Esophagus muscularis mucosa (tissue), 4 donors: ENCODE results near the gene C2CD4C.

ENCODE experiments used
- EP300 ChIP-seq: sonication (generic); formaldehyde crosslinking; IDR thresholded peaks from one replicate; pipeline ENCODE4 v1.6.1; 2017; ENCODE audit warnings: antibody characterized with exemption
- POLR2AphosphoS5 ChIP-seq, 2 donors: sonication (generic); formaldehyde crosslinking; IDR thresholded peaks; one replicate each; pipeline ENCODE4 v1.6.1; 2017; ENCODE audit warnings: antibody characterized with exemption in 2 of 2
- TF ChIP-seq, protein P1 (sequence below), 3 experiments: fragments of 200-600 bp in 2 of 3; fragments of 450-650 bp in 1 of 3; sonication (generic) in 2 of 3; IDR thresholded peaks; one replicate each; pipeline ENCODE4 v1.5.1; 2017 to 2019; ENCODE audit warnings: antibody characterized with exemption in 3 of 3, mild to moderate bottlenecking in 2 of 3, moderate library complexity in 1 of 3

DNA sequence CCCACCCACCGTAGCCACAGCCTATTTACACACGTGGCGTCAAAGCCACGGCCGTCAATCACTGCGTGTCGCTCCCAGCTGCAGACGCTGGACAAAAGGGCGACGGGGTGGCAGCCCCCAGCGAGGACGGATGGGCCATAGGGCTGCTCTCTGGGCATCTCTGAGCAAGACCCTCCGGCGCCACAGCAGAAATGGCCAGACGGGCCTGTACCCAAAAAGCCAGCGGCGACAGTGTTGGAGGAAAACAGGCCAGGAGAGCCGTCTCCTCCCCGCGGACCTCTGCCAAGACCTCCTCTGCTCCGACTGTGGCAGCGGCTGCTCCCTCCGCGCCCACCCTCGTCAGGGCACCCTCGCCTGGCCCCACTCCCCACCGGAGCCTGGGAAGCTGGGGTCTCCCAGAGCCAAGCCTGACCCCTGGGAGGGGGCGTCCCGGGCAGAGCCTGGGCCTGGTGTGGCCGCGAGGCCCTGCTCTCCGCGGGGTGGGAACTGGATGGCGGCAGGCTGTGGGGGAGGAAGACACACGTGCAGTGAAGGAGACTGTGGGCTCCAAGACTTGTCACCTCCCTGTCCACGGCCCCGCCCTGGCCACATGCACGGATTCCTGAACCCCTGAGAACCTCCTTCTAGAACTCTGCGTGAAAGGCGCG, 2.7 kb downstream of the C2CD4C start:
- TF ChIP-seq, protein P1, sequence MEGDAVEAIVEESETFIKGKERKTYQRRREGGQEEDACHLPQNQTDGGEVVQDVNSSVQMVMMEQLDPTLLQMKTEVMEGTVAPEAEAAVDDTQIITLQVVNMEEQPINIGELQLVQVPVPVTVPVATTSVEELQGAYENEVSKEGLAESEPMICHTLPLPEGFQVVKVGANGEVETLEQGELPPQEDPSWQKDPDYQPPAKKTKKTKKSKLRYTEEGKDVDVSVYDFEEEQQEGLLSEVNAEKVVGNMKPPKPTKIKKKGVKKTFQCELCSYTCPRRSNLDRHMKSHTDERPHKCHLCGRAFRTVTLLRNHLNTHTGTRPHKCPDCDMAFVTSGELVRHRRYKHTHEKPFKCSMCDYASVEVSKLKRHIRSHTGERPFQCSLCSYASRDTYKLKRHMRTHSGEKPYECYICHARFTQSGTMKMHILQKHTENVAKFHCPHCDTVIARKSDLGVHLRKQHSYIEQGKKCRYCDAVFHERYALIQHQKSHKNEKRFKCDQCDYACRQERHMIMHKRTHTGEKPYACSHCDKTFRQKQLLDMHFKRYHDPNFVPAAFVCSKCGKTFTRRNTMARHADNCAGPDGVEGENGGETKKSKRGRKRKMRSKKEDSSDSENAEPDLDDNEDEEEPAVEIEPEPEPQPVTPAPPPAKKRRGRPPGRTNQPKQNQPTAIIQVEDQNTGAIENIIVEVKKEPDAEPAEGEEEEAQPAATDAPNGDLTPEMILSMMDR (IDR thresholded peaks at IDR 0.05), result no peak
- TF ChIP-seq POLR2AphosphoS5 (IDR thresholded peaks at IDR 0.05) (no peak), EP300 (no peak)
